ENCODE measurements around the gene MALT1.

Gene MALT1

GRCh38 chr18:58660915-58661314 is 10.3 kb upstream of the MALT1 start:
- no peak for ATAC-seq (replicated peaks)
- no peak overlapping the region for H3K27ac Mint-ChIP-seq
- H3K36me3 Mint-ChIP-seq (ENCODE audit: insufficient read depth): peaks cover 3% of the 10 kb centered on the region
- no peak for DNase-seq
- H3K4me3 Mint-ChIP-seq: no peak overlapping the region
- H3K9me3 Mint-ChIP-seq: no peaks in the 10 kb centered on the region
- H3K4me1 Mint-ChIP-seq (ENCODE audit: low read depth in 2 of 2): peaks cover 15 to 36% of the 10 kb centered on the region in 2 donors
- no peaks in the 10 kb centered on the region for H3K27me3 Mint-ChIP-seq

GRCh38 chr18:58661423-58661822 is 9.8 kb upstream of the MALT1 start:
- Mint-ChIP-seq H3K9me3 (no peaks in the 10 kb centered on the region), H3K36me3 (ENCODE audit: insufficient read depth) (peaks cover 3% of the 10 kb centered on the region), H3K4me3 (no peak overlapping the region), H3K4me1 (ENCODE audit: low read depth in 2 of 2) (peaks cover 15 to 32% of the 10 kb centered on the region in 2 donors), H3K27me3 (no peaks in the 10 kb centered on the region), H3K27ac (no peak overlapping the region)
- ATAC-seq (replicated peaks) (no peak), DNase-seq (no peak)

GRCh38 chr18:58662118-58662517 is 9.1 kb upstream of the MALT1 start:
- H3K36me3 Mint-ChIP-seq (ENCODE audit: insufficient read depth): peaks cover 3% of the 10 kb centered on the region
- no peak overlapping the region for H3K4me3 Mint-ChIP-seq
- no peak for ATAC-seq (replicated peaks)

GRCh38 chr18:58666176-58666575 is 5.1 kb upstream of the MALT1 start:
- H3K27me3 Mint-ChIP-seq: no peaks in the 10 kb centered on the region
- H3K36me3 Mint-ChIP-seq (ENCODE audit: insufficient read depth): no peaks in the 10 kb centered on the region
- DNase-seq: no peak
- ATAC-seq (replicated peaks): no peak
- H3K4me1 Mint-ChIP-seq (ENCODE audit: low read depth in 2 of 2): peaks cover 5 to 10% of the 10 kb centered on the region in 2 donors
- H3K9me3 Mint-ChIP-seq: no peaks in the 10 kb centered on the region
- no peak overlapping the region for H3K4me3 Mint-ChIP-seq
- H3K27ac Mint-ChIP-seq: no peak overlapping the region

More at GRCh38 chr18:58662118-58662517, 9.1 kb upstream of the MALT1 start:
- no peak for DNase-seq
- no peak overlapping the region for H3K27ac Mint-ChIP-seq
- H3K27me3 Mint-ChIP-seq: no peaks in the 10 kb centered on the region
- peaks cover 13 to 30% of the 10 kb centered on the region in 2 donors for H3K4me1 Mint-ChIP-seq (ENCODE audit: low read depth in 2 of 2)
- H3K9me3 Mint-ChIP-seq: no peaks in the 10 kb centered on the region

- no peak overlapping the region for H3K27ac Mint-ChIP-seq
- peaks cover 6% of the 10 kb centered on the region for H3K36me3 Mint-ChIP-seq (ENCODE audit: insufficient read depth)
- no peaks in the 10 kb centered on the region for H3K27me3 Mint-ChIP-seq
- no peak for DNase-seq
- ATAC-seq (replicated peaks): no peak
- no peak overlapping the region for H3K4me3 Mint-ChIP-seq
- peaks cover 10 to 12% of the 10 kb centered on the region in 2 donors for H3K4me1 Mint-ChIP-seq (ENCODE audit: low read depth in 2 of 2)
- no peaks in the 10 kb centered on the region for H3K9me3 Mint-ChIP-seq
Observed at GRCh38 chr18:58668211-58668610, 3.1 kb upstream of the MALT1 start.

GRCh38 chr18:58668897-58669296 is 2.4 kb upstream of the MALT1 start:
- peaks cover 17 to 18% of the 10 kb centered on the region in 2 donors for H3K4me1 Mint-ChIP-seq (ENCODE audit: low read depth in 2 of 2)
- no peaks in the 10 kb centered on the region for H3K9me3 Mint-ChIP-seq
- no peaks in the 10 kb centered on the region for H3K27me3 Mint-ChIP-seq
- ATAC-seq (replicated peaks): no peak
- H3K27ac Mint-ChIP-seq: no peak overlapping the region
- no peak overlapping the region for H3K4me3 Mint-ChIP-seq
- no peak for DNase-seq
- peaks cover 13% of the 10 kb centered on the region for H3K36me3 Mint-ChIP-seq (ENCODE audit: insufficient read depth)

- Mint-ChIP-seq H3K27ac (no peak overlapping the region), H3K4me3 (peak overlapping the region; percentile 95 to 97), H3K36me3 (ENCODE audit: insufficient read depth) (peaks cover 16% of the 10 kb centered on the region), H3K9me3 (no peaks in the 10 kb centered on the region), H3K27me3 (no peaks in the 10 kb centered on the region), H3K4me1 (ENCODE audit: low read depth in 2 of 2) (peaks cover 24 to 27% of the 10 kb centered on the region in 2 donors)
- DNase-seq (no peak), ATAC-seq (replicated peaks) (no peak)
Observed at GRCh38 chr18:58669731-58670378, 1.4 kb upstream of the MALT1 start.

GRCh38 chr18:58670404-58671110 is 708 bp upstream of the MALT1 start:
- peak overlapping the region; percentile 95 to 97 for H3K4me3 Mint-ChIP-seq
- ATAC-seq (replicated peaks) (no peak), DNase-seq (no peak)
- peaks cover 24 to 31% of the 10 kb centered on the region in 2 donors for H3K4me1 Mint-ChIP-seq (ENCODE audit: low read depth in 2 of 2)
- peak overlapping the region; percentile 72 to 82 for H3K27ac Mint-ChIP-seq
- no peaks in the 10 kb centered on the region for H3K9me3 Mint-ChIP-seq
- H3K27me3 Mint-ChIP-seq: no peaks in the 10 kb centered on the region
- H3K36me3 Mint-ChIP-seq (ENCODE audit: insufficient read depth): peaks cover 16% of the 10 kb centered on the region

- H3K4me1 Mint-ChIP-seq (ENCODE audit: low read depth in 2 of 2): peaks cover 36 to 43% of the 10 kb centered on the region in 2 donors
- ATAC-seq (replicated peaks) (peak; percentile 41), DNase-seq (no peak)
- no peaks in the 10 kb centered on the region for H3K9me3 Mint-ChIP-seq
- peak overlapping the region; percentile 90 to 95 for H3K27ac Mint-ChIP-seq
- H3K36me3 Mint-ChIP-seq (ENCODE audit: insufficient read depth): peaks cover 16% of the 10 kb centered on the region
- peak overlapping the region; percentile 95 to 97 for H3K4me3 Mint-ChIP-seq
- no peaks in the 10 kb centered on the region for H3K27me3 Mint-ChIP-seq
Observed at GRCh38 chr18:58671632-58672564, 633 bp downstream of the MALT1 start.

- Mint-ChIP-seq H3K4me3 (peak overlapping the region in 1 of 2 donors; percentile 95), H3K27ac (no peak overlapping the region), H3K36me3 (ENCODE audit: insufficient read depth) (peaks cover 16% of the 10 kb centered on the region), H3K4me1 (ENCODE audit: low read depth in 2 of 2) (peaks cover 44 to 58% of the 10 kb centered on the region in 2 donors), H3K9me3 (no peaks in the 10 kb centered on the region), H3K27me3 (no peaks in the 10 kb centered on the region)
- DNase-seq (no peak), ATAC-seq (replicated peaks) (no peak)
Observed at GRCh38 chr18:58674159-58674558, 2.9 kb downstream of the MALT1 start.

- Mint-ChIP-seq H3K36me3 (ENCODE audit: insufficient read depth) (peaks cover 16% of the 10 kb centered on the region), H3K27me3 (no peaks in the 10 kb centered on the region), H3K4me3 (peak overlapping the region in 1 of 2 donors; percentile 95), H3K9me3 (no peaks in the 10 kb centered on the region), H3K4me1 (ENCODE audit: low read depth in 2 of 2) (peaks cover 41 to 57% of the 10 kb centered on the region in 2 donors), H3K27ac (no peak overlapping the region)
- DNase-seq (no peak), ATAC-seq (replicated peaks) (no peak)
Observed at GRCh38 chr18:58674863-58675472, 3.7 kb downstream of the MALT1 start.

GRCh38 chr18:58676270-58676669 is 5.0 kb downstream of the MALT1 start:
- Mint-ChIP-seq H3K4me3 (no peak overlapping the region), H3K9me3 (no peaks in the 10 kb centered on the region), H3K4me1 (ENCODE audit: low read depth in 2 of 2) (peaks cover 40 to 53% of the 10 kb centered on the region in 2 donors), H3K27ac (no peak overlapping the region), H3K36me3 (ENCODE audit: insufficient read depth) (peaks cover 26% of the 10 kb centered on the region), H3K27me3 (no peaks in the 10 kb centered on the region)
- ATAC-seq (replicated peaks) (no peak), DNase-seq (no peak)
